LNCaP clone FGC (cell line): ENCODE results near the gene ABTB2.

ENCODE experiments used
- DNase-seq: peaks from one replicate; pipeline ENCODE4 v3.0.0-alpha.2; 2011; ENCODE audit warnings: low read depth
- H3K4me3 ChIP-seq: 2 replicates; pipeline ENCODE4 v1.5.1; 2011; ENCODE audit warnings: mild to moderate bottlenecking, low read depth, low read length, control low read depth
- CTCF ChIP-seq: IDR thresholded peaks from 2 replicates; pipeline ENCODE4 v1.5.1; 2012; ENCODE audit warnings: mild to moderate bottlenecking; ENCODE audit not compliant: control insufficient read depth, insufficient read depth; ENCODE audit errors: extremely low read depth

Gene ABTB2

GRCh38 chr11:34305193-34305592, 52.6 kb downstream of the ABTB2 start:
- H3K4me3 ChIP-seq, result no peak overlapping the region
- no peak for DNase-seq
- TF ChIP-seq CTCF, result no peak

- TF ChIP-seq CTCF, result no peak
- DNase-seq, result no peak
- no peak overlapping the region for H3K4me3 ChIP-seq
Measured at GRCh38 chr11:34303028-34303570, 54.7 kb downstream of the ABTB2 start.

GRCh38 chr11:34302046-34302921, 55.5 kb downstream of the ABTB2 start:
- no peak for DNase-seq
- no peak overlapping the region for H3K4me3 ChIP-seq
- no peak for TF ChIP-seq CTCF

DNA sequence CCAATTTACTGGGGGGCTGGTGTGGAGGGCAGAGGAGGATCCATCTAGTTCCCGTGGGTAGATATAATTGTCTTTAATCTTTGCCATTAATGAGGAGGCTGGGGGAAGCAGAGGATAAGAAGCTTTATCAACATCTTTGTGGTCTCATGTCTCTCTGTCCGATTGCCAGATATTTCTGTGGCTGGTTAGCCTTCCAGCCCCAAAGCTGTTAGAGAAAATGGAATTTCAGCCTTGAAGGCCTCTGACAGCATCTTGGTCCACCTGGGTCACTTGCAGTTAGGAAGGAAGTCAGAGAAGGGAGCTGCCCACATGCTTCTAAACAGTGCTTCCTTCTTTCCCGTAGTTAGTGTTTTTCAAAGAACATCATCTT, 56.9 kb downstream of the ABTB2 start:
- no peak for TF ChIP-seq CTCF
- H3K4me3 ChIP-seq, result no peak overlapping the region
- no peak for DNase-seq

- DNase-seq, result no peak
- no peak for TF ChIP-seq CTCF
- no peak overlapping the region for H3K4me3 ChIP-seq
Measured at GRCh38 chr11:34300026-34300925, 57.5 kb downstream of the ABTB2 start.

DNA sequence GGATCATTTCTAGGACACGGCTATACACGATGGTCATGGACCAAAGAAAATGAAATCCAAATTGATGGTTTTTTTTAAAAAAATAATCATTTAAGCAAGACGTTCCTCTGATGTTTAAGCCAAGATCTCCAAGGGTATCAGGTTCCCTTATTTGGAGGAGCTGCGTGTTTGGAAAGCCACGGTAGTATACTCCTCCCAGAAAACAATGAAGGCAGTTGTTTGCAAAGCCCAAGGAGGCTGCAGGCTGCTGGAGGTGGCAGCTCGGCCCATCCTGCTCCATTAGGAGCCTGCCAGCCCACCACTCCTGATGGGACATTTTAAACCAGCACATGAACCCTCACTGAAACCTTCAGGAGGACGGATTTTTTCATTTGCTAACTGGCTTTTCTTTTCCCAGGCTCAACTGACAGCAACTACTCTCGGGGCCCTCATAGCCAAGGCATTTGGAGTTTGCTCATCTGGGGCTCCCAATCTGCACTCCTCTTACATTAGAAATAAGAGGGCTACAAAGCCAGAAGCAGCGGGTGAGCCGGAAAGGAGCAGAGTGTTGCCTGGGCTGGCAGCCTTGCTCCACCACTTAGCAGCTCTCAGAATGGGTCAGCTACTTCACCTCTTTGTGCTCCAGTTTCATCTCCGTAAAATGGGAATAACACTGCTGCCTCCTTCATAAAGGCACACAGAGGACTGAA, 58.4 kb downstream of the ABTB2 start:
- no peak for DNase-seq
- TF ChIP-seq CTCF, result no peak
- H3K4me3 ChIP-seq, result no peak overlapping the region
